Measurements from ENCODE around the gene KMT2B.
"Not testable (repeated sequence)": the region's sequence is repeated elsewhere in the genome, so short reads cannot be mapped to it uniquely, and the experiment has no call there.

Gene KMT2B

GRCh38 chr19:35754370-35755130 lies 36.7 kb downstream of the KMT2B start:
- no peak for DNase-seq
- intact Hi-C loops (cut with DNase I): no loop called here

- DNase-seq: peak in 1 of 10 donors; percentile 75
- intact Hi-C loops (cut with DNase I): no loop called here
Measured at GRCh38 chr19:35755131-35755549, 37.3 kb downstream of the KMT2B start.

GRCh38 chr19:35755550-35756376 lies 38.0 kb downstream of the KMT2B start:
- peak in 1 of 10 donors; percentile 86 for DNase-seq
- intact Hi-C loops (cut with DNase I): no loop called here

GRCh38 chr19:35756377-35757230 lies 38.8 kb downstream of the KMT2B start, which contains the start of gene HSPB6:
TSS of gene HSPB6 (minus strand) at chr19:35757029. CDS start at chr19:35757008, 21 bp downstream.
- DNase-seq: peak in 2 of 10 donors; percentile 85 to 88
- intact Hi-C loops (cut with DNase I): no loop called here

- DNase-seq: peak in 8 of 10 donors; percentile 36 to 92 (median 47)
- intact Hi-C loops (cut with DNase I): no loop called here
Measured at GRCh38 chr19:35757231-35757748, 39.5 kb downstream of the KMT2B start.

GRCh38 chr19:35757749-35758608 lies 40.2 kb downstream of the KMT2B start, which contains the start of gene PROSER3:
TSS of gene PROSER3 (plus strand) at chr19:35758176. CDS start at chr19:35758216, 40 bp downstream.
- intact Hi-C loops (cut with DNase I): loop anchor here (1.0 kb wide), 2 partner anchors 10 to 17 kb away; partner anchors contain the start of genes ARHGAP33 and LIN37
- DNase-seq: peak; percentile 97 to 100 (median 98)

GRCh38 chr19:35759697-35760096 lies 41.9 kb downstream of the KMT2B start:
- DNase-seq: no peak
- intact Hi-C loops (cut with DNase I): no loop called here

- intact Hi-C loops (cut with DNase I): no loop called here
- no peak for DNase-seq
Measured at GRCh38 chr19:35760711-35761349, 43.0 kb downstream of the KMT2B start.

- peak in 2 of 10 donors; percentile 8 to 67 for DNase-seq
- intact Hi-C loops (cut with DNase I): no loop called here
Measured at GRCh38 chr19:35764432-35765315, 46.9 kb downstream of the KMT2B start.

GRCh38 chr19:35766571-35767104 lies 48.8 kb downstream of the KMT2B start:
- DNase-seq: peak in 1 of 10 donors; percentile 62

GRCh38 chr19:35767288-35768081 lies 49.7 kb downstream of the KMT2B start:
- intact Hi-C loops (cut with DNase I): no loop called here
- peak in 1 of 10 donors; percentile 62 for DNase-seq

More at GRCh38 chr19:35766571-35767104, 48.8 kb downstream of the KMT2B start:
- intact Hi-C loops (cut with DNase I): no loop called here

- intact Hi-C loops (cut with DNase I): no loop called here
- DNase-seq: peak in 1 of 10 donors; percentile 39
Measured at GRCh38 chr19:35768082-35768421, 50.2 kb downstream of the KMT2B start.

- not testable (repeated sequence) for DNase-seq
- intact Hi-C loops (cut with DNase I): loop anchor here (10.0 kb wide), 1 partner anchor 162 kb away; the partner anchor contains the start of gene LRFN3
Measured at GRCh38 chr19:35772362-35772761, 54.6 kb downstream of the KMT2B start.

- intact Hi-C loops (cut with DNase I): loop anchor here (10.0 kb wide), 1 partner anchor 162 kb away; the partner anchor contains the start of gene LRFN3
Measured at GRCh38 chr19:35773020-35773806, 55.4 kb downstream of the KMT2B start.

GRCh38 chr19:35774274-35775045 lies 56.7 kb downstream of the KMT2B start:
- intact Hi-C loops (cut with DNase I): loop anchor here (1.0 to 10.0 kb wide), 2 partner anchors 16 to 160 kb away; partner anchors contain the start of genes LRFN3 and PROSER3
- DNase-seq: no peak

More at GRCh38 chr19:35773020-35773806, 55.4 kb downstream of the KMT2B start:
- no peak for DNase-seq

Data from posterior cingulate gyrus (tissue), 11 donors.